Measurements from ENCODE around the gene LSP1.
A peak's percentile ranks its signal among the peaks of the same experiment; 100 is the strongest.

LSP1 gene

GRCh38 chr11:1919391-1920127, 66.7 kb downstream of the LSP1 start, which contains the start of gene TNNT3:
TSS of gene TNNT3 (plus strand) at chr11:1919703. CDS start at chr11:1922875, 3,172 bp downstream.
- DNase-seq, result no peak
- in situ Hi-C loops (cut with MboI; ENCODE audit: low pct_unique_long_range_greater_than_20kb, low sequenced_read_pairs), result no loop called here

- DNase-seq, result no peak
- in situ Hi-C loops (cut with MboI; ENCODE audit: low pct_unique_long_range_greater_than_20kb, low sequenced_read_pairs), result no loop called here
Measured at GRCh38 chr11:1920128-1920908, 67.4 kb downstream of the LSP1 start.

GRCh38 chr11:1920909-1921573, 68.2 kb downstream of the LSP1 start:
- in situ Hi-C loops (cut with MboI; ENCODE audit: low pct_unique_long_range_greater_than_20kb, low sequenced_read_pairs), result no loop called here
- DNase-seq, result no peak

GRCh38 chr11:1921574-1922141, 68.8 kb downstream of the LSP1 start:
- no peak for DNase-seq
- in situ Hi-C loops (cut with MboI; ENCODE audit: low pct_unique_long_range_greater_than_20kb, low sequenced_read_pairs), result no loop called here

- in situ Hi-C loops (cut with MboI; ENCODE audit: low pct_unique_long_range_greater_than_20kb, low sequenced_read_pairs), result no loop called here
- DNase-seq, result no peak
Measured at GRCh38 chr11:1922481-1923081, 69.7 kb downstream of the LSP1 start.

- DNase-seq, result no peak
- in situ Hi-C loops (cut with MboI; ENCODE audit: low pct_unique_long_range_greater_than_20kb, low sequenced_read_pairs), result no loop called here
Measured at GRCh38 chr11:1923201-1923956, 70.5 kb downstream of the LSP1 start.

- DNase-seq, result no peak
- in situ Hi-C loops (cut with MboI; ENCODE audit: low pct_unique_long_range_greater_than_20kb, low sequenced_read_pairs), result no loop called here
Measured at GRCh38 chr11:1924181-1924580, 71.3 kb downstream of the LSP1 start.

- in situ Hi-C loops (cut with MboI; ENCODE audit: low pct_unique_long_range_greater_than_20kb, low sequenced_read_pairs), result no loop called here
- no peak for DNase-seq
Measured at GRCh38 chr11:1924646-1925372, 71.9 kb downstream of the LSP1 start.

GRCh38 chr11:1925373-1926155, 72.7 kb downstream of the LSP1 start:
- in situ Hi-C loops (cut with MboI; ENCODE audit: low pct_unique_long_range_greater_than_20kb, low sequenced_read_pairs), result no loop called here

GRCh38 chr11:1926156-1927025, 73.5 kb downstream of the LSP1 start:
- in situ Hi-C loops (cut with MboI; ENCODE audit: low pct_unique_long_range_greater_than_20kb, low sequenced_read_pairs), result no loop called here
- peak; percentile 47 for DNase-seq

More at GRCh38 chr11:1925373-1926155, 72.7 kb downstream of the LSP1 start:
- DNase-seq, result no peak

GRCh38 chr11:1927026-1927847, 74.4 kb downstream of the LSP1 start:
- DNase-seq, result no peak
- in situ Hi-C loops (cut with MboI; ENCODE audit: low pct_unique_long_range_greater_than_20kb, low sequenced_read_pairs), result no loop called here

GRCh38 chr11:1927848-1928469, 75.1 kb downstream of the LSP1 start:
- in situ Hi-C loops (cut with MboI; ENCODE audit: low pct_unique_long_range_greater_than_20kb, low sequenced_read_pairs), result no loop called here
- no peak for DNase-seq

GRCh38 chr11:1928470-1928890, 75.6 kb downstream of the LSP1 start:
- in situ Hi-C loops (cut with MboI; ENCODE audit: low pct_unique_long_range_greater_than_20kb, low sequenced_read_pairs), result no loop called here
- DNase-seq, result no peak

GRCh38 chr11:1928891-1929541, 76.1 kb downstream of the LSP1 start:
- DNase-seq, result no peak
- in situ Hi-C loops (cut with MboI; ENCODE audit: low pct_unique_long_range_greater_than_20kb, low sequenced_read_pairs), result no loop called here
